WTC11 (cell line): Measurements from ENCODE around the gene EZR.

Experiments
- CREB1 ChIP-seq: sonication (generic); formaldehyde crosslinking; IDR thresholded peaks from 2 replicates; pipeline ENCODE4 v1.8.0; 2023; ENCODE audit warnings: mild to moderate bottlenecking, missing genetic modification reagents
- CREM ChIP-seq: sonication (generic); formaldehyde crosslinking; IDR thresholded peaks from 2 replicates; pipeline ENCODE4 v1.8.1; 2022; ENCODE audit warnings: mild to moderate bottlenecking, missing genetic modification reagents, moderate library complexity
- MYBL2 ChIP-seq: sonication (generic); formaldehyde crosslinking; IDR thresholded peaks from 2 replicates; pipeline ENCODE4 v1.8.1; 2023; ENCODE audit warnings: mild to moderate bottlenecking, moderate library complexity, missing genetic modification reagents
- TCF7 ChIP-seq: sonication (generic); formaldehyde crosslinking; IDR thresholded peaks from 2 replicates; pipeline ENCODE4 v1.8.0; 2022; ENCODE audit warnings: mild to moderate bottlenecking, low read depth, missing genetic modification reagents, moderate library complexity
- TEAD4 ChIP-seq: sonication (generic); formaldehyde crosslinking; IDR thresholded peaks from 2 replicates; pipeline ENCODE4 v1.8.0; 2022; ENCODE audit warnings: mild to moderate bottlenecking, missing genetic modification reagents
- ZNF263 ChIP-seq: sonication (generic); formaldehyde crosslinking; IDR thresholded peaks from 2 replicates; pipeline ENCODE4 v1.8.1; 2022; ENCODE audit warnings: low read depth, mild to moderate bottlenecking, moderate library complexity, missing genetic modification reagents
- TF ChIP-seq, protein P1 (sequence below): fragments of 200-600 bp; IDR thresholded peaks from 2 replicates; pipeline ENCODE4 v1.8.0; 2022; ENCODE audit warnings: antibody characterized with exemption

DNA sequence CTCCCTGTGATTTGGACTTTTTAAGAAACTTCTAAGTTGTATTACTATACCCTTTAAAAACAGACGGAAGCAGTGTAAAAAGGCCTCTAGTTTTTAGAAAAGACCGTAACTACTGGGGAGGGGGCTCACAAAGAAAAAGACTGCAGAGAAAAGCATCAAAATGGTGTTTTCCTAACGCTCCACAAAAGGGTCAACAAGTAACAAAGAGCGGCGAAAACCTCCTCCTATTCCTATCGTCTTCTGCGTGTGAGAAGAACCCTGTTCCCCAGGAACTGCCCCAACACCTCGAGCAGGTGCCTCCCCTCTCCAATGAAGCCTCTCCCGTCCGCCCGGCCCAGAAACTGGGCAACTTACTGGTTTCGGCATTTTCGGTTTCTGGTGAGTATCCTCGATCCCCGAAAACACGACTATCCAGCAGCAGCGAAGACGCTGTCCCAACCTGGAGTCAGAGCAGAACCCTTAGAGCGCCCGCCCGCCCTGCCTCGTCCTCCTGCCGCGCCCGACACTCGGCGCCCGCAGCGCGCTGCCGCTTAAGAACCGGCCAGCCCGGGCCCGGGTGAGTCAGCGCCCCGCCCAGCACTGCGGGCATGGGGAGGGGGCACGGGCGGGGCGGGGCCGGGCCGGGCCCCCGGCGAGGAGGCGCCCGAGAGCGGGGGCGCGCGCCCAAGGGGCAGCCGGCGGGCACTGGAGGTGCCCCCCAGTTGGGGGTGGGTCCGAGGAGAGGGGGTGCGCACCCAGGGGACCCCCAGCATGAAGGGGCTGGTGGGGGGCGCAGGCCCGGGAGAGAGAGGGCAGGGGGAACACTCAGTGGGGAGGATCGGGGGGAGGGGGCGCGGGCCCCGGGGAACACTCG lies 1.2 kb downstream of the EZR start:
- TF ChIP-seq, protein P1, sequence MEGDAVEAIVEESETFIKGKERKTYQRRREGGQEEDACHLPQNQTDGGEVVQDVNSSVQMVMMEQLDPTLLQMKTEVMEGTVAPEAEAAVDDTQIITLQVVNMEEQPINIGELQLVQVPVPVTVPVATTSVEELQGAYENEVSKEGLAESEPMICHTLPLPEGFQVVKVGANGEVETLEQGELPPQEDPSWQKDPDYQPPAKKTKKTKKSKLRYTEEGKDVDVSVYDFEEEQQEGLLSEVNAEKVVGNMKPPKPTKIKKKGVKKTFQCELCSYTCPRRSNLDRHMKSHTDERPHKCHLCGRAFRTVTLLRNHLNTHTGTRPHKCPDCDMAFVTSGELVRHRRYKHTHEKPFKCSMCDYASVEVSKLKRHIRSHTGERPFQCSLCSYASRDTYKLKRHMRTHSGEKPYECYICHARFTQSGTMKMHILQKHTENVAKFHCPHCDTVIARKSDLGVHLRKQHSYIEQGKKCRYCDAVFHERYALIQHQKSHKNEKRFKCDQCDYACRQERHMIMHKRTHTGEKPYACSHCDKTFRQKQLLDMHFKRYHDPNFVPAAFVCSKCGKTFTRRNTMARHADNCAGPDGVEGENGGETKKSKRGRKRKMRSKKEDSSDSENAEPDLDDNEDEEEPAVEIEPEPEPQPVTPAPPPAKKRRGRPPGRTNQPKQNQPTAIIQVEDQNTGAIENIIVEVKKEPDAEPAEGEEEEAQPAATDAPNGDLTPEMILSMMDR: no peak
- no peak for TF ChIP-seq CREM (CRISPR knock-in tag)
- no peak for TF ChIP-seq CREB1 (CRISPR knock-in tag)
- no peak for TF ChIP-seq TCF7 (CRISPR knock-in tag)
- no peak for TF ChIP-seq TEAD4 (CRISPR knock-in tag)
- TF ChIP-seq MYBL2 (CRISPR knock-in tag): no peak
- TF ChIP-seq ZNF263 (CRISPR knock-in tag): no peak
